Measurements from ENCODE around the gene ANK2.

The ANK2 gene

GRCh38 chr4:113407409-113407808 lies 358.0 kb downstream of the ANK2 start:
- DNase-seq, result no peak

- DNase-seq, result no peak
Measured at GRCh38 chr4:113409181-113409580, 359.7 kb downstream of the ANK2 start.

GRCh38 chr4:113410686-113411085 lies 361.2 kb downstream of the ANK2 start:
- no peak for DNase-seq

DNA sequence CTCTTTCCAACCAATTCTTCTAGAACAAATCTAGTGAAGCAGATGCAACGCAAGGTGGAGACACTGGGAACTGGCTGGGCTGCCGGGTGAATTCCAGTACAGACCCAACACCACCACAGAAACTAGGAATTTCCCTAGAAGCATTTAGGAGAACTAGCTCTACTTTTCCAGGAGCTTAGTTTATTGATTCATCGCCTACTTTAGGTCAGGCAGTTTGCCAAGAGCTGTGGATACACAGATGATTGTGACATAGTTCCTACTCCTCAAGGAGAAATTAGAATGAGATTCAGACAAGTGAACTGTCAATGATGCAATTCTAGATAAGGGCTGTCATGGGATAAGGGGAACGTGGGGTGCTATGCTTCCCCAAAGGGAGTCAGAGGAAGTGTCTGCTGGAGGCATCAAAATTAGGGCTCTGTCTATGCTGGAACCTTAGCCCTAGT lies 362.1 kb downstream of the ANK2 start:
- no peak for DNase-seq

GRCh38 chr4:113419631-113420030 lies 370.2 kb downstream of the ANK2 start:
- DNase-seq, result no peak

DNA sequence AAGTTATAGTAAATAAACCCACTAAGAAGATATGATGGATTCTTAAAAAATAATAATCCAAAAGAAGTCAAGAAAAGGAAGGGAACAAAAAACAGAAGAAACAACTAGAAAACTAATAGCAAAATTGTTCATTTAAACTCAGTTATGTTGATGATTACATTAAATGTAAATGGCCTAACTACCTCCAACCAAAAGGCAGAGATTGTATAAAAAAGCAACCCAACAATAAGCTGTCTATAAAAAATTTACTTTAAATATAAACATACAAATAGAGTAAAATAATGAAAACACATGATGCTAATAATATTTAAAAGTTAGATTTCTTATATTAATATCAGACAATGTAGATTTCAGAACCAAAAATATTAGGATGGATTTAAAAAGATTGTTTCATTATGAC lies 371.5 kb downstream of the ANK2 start:
- DNase-seq, result no peak

DNA sequence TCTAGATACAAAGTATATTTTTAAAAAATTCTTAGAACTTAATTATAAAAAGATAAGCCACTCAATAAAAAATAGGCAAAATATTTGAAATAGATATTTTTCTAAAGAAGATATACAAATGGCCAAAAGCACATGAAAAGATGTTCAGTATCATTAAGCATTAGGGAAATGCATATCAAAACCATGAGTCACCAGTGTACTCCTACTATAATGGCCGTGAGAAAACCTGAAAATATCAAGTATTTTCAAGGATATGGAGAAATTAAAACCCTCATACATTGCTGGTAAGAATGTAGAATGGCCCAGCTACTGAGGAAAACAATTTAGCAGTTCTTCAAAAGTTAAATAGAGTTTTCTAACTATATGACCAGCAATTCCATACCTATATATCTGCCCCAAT lies 374.2 kb downstream of the ANK2 start:
- no peak for DNase-seq

- no peak for DNase-seq
Measured at GRCh38 chr4:113433116-113433515, 383.7 kb downstream of the ANK2 start.
